WTC11 (cell line): ENCODE measurements around the gene PLXDC2.

ENCODE experiments used
- ATF3 ChIP-seq: sonication (generic); formaldehyde crosslinking; conservative IDR thresholded peaks from 2 replicates; pipeline ENCODE4 v1.8.1; 2022; ENCODE audit warnings: mild to moderate bottlenecking, missing genetic modification reagents
- CREB1 ChIP-seq: sonication (generic); formaldehyde crosslinking; IDR thresholded peaks from 2 replicates; pipeline ENCODE4 v1.8.0; 2023; ENCODE audit warnings: mild to moderate bottlenecking, missing genetic modification reagents
- CREM ChIP-seq: sonication (generic); formaldehyde crosslinking; IDR thresholded peaks from 2 replicates; pipeline ENCODE4 v1.8.1; 2022; ENCODE audit warnings: mild to moderate bottlenecking, missing genetic modification reagents, moderate library complexity
- ELF4 ChIP-seq: sonication (generic); formaldehyde crosslinking; IDR thresholded peaks from 2 replicates; pipeline ENCODE4 v1.8.1; 2022; ENCODE audit warnings: low read depth, mild to moderate bottlenecking, moderate library complexity, missing genetic modification reagents
- EMX1 ChIP-seq: fragments of 250-450 bp; sonication (Bioruptor Pico); IDR thresholded peaks from 2 replicates; pipeline ENCODE4 v1.8.0; 2021; ENCODE audit warnings: mild to moderate bottlenecking
- GABPB1 ChIP-seq: sonication (generic); formaldehyde crosslinking; IDR thresholded peaks from 2 replicates; pipeline ENCODE4 v1.8.1; 2023; ENCODE audit warnings: mild to moderate bottlenecking, missing genetic modification reagents
- GTF2I ChIP-seq: fragments of 250-450 bp; sonication (Bioruptor Pico); conservative IDR thresholded peaks from 2 replicates; pipeline ENCODE4 v1.4.0; 2021; ENCODE audit warnings: mild to moderate bottlenecking
- TEAD4 ChIP-seq: sonication (generic); formaldehyde crosslinking; IDR thresholded peaks from 2 replicates; pipeline ENCODE4 v1.8.0; 2022; ENCODE audit warnings: mild to moderate bottlenecking, missing genetic modification reagents
- ZNF121 ChIP-seq: sonication (generic); formaldehyde crosslinking; IDR thresholded peaks from 2 replicates; pipeline ENCODE4 v1.8.0; 2023; ENCODE audit warnings: missing genetic modification reagents
- TF ChIP-seq, protein P1 (sequence below): fragments of 200-600 bp; IDR thresholded peaks from 2 replicates; pipeline ENCODE4 v1.8.0; 2022; ENCODE audit warnings: antibody characterized with exemption
- TF ChIP-seq, protein P2 (sequence below): sonication (generic); formaldehyde crosslinking; conservative IDR thresholded peaks from 2 replicates; pipeline ENCODE4 v1.8.1; 2023; ENCODE audit warnings: mild to moderate bottlenecking, low read depth, missing genetic modification reagents, moderate library complexity
- TF ChIP-seq, protein P3 (sequence below): sonication (generic); formaldehyde crosslinking; IDR thresholded peaks from 2 replicates; pipeline ENCODE4 v1.8.0; 2022; ENCODE audit warnings: mild to moderate bottlenecking, missing genetic modification reagents
- TF ChIP-seq, protein P4 (sequence below): sonication (generic); formaldehyde crosslinking; IDR thresholded peaks from 2 replicates; pipeline ENCODE4 v1.8.0; 2023; ENCODE audit warnings: missing genetic modification reagents

DNA sequence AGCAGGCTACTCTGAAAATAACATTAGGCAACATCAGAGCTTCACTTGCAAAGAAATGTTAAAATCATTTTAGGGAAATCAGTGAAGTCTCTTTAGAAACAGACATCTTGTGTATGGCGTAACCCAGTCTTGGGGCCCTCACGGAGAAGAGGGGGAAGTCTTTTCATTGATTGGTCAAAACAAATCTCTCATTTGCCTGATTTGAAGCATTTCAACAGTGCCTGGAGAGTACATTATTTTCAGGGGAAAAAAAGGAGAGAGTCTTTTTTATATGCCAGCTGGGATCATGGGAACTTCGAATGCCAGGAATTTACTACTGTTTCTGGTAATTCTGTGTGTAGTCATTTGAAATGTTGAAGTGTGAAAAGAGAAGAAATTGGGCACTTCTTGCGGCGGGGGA, 471.4 kb downstream of the PLXDC2 start:
- no peak for TF ChIP-seq TEAD4 (CRISPR knock-in tag)
- TF ChIP-seq, protein P1, sequence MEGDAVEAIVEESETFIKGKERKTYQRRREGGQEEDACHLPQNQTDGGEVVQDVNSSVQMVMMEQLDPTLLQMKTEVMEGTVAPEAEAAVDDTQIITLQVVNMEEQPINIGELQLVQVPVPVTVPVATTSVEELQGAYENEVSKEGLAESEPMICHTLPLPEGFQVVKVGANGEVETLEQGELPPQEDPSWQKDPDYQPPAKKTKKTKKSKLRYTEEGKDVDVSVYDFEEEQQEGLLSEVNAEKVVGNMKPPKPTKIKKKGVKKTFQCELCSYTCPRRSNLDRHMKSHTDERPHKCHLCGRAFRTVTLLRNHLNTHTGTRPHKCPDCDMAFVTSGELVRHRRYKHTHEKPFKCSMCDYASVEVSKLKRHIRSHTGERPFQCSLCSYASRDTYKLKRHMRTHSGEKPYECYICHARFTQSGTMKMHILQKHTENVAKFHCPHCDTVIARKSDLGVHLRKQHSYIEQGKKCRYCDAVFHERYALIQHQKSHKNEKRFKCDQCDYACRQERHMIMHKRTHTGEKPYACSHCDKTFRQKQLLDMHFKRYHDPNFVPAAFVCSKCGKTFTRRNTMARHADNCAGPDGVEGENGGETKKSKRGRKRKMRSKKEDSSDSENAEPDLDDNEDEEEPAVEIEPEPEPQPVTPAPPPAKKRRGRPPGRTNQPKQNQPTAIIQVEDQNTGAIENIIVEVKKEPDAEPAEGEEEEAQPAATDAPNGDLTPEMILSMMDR: no peak
- TF ChIP-seq EMX1 (CRISPR knock-in tag): no peak
- TF ChIP-seq ATF3 (CRISPR knock-in tag): no peak
- no peak for TF ChIP-seq GABPB1 (CRISPR knock-in tag)
- no peak for TF ChIP-seq ZNF121 (CRISPR knock-in tag)
- TF ChIP-seq, protein P2, sequence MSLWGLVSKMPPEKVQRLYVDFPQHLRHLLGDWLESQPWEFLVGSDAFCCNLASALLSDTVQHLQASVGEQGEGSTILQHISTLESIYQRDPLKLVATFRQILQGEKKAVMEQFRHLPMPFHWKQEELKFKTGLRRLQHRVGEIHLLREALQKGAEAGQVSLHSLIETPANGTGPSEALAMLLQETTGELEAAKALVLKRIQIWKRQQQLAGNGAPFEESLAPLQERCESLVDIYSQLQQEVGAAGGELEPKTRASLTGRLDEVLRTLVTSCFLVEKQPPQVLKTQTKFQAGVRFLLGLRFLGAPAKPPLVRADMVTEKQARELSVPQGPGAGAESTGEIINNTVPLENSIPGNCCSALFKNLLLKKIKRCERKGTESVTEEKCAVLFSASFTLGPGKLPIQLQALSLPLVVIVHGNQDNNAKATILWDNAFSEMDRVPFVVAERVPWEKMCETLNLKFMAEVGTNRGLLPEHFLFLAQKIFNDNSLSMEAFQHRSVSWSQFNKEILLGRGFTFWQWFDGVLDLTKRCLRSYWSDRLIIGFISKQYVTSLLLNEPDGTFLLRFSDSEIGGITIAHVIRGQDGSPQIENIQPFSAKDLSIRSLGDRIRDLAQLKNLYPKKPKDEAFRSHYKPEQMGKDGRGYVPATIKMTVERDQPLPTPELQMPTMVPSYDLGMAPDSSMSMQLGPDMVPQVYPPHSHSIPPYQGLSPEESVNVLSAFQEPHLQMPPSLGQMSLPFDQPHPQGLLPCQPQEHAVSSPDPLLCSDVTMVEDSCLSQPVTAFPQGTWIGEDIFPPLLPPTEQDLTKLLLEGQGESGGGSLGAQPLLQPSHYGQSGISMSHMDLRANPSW (CRISPR knock-in tag): no peak
- TF ChIP-seq, protein P3, sequence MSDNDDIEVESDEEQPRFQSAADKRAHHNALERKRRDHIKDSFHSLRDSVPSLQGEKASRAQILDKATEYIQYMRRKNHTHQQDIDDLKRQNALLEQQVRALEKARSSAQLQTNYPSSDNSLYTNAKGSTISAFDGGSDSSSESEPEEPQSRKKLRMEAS (CRISPR knock-in tag): no peak
- no peak for TF ChIP-seq GTF2I (CRISPR knock-in tag)
- TF ChIP-seq CREB1 (CRISPR knock-in tag): no peak
- no peak for TF ChIP-seq ELF4 (CRISPR knock-in tag)
- TF ChIP-seq CREM (CRISPR knock-in tag): no peak
- TF ChIP-seq, protein P4, sequence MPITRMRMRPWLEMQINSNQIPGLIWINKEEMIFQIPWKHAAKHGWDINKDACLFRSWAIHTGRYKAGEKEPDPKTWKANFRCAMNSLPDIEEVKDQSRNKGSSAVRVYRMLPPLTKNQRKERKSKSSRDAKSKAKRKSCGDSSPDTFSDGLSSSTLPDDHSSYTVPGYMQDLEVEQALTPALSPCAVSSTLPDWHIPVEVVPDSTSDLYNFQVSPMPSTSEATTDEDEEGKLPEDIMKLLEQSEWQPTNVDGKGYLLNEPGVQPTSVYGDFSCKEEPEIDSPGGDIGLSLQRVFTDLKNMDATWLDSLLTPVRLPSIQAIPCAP (CRISPR knock-in tag): no peak
